ENCODE measurements around the gene AP1B1.

The AP1B1 gene

GRCh38 chr22:29331658-29332300 lies 56.6 kb downstream of the AP1B1 start:
- no peak for DNase-seq (ENCODE audit: low read depth in 2 of 2)

DNA sequence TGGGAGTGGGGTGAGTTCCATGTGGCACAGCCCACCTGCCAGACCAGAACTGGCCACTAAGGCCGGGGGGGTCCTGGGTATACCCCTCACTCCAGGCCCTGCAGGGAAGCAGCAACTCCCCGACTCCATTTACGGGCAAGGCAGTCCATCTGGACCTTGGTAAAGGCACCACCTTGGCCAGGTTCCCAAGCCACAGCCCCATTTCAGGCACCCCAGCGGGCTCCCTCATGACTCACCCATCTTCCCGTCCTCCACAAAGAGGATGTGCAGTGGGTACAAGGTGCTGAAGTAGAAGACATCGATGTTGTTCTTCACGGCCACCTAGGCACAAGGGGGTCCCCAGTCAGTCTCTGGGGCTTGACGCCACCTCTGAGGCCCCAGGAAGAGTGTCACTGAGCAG lies 57.2 kb downstream of the AP1B1 start:
- no peak for DNase-seq (ENCODE audit: low read depth in 2 of 2)

DNA sequence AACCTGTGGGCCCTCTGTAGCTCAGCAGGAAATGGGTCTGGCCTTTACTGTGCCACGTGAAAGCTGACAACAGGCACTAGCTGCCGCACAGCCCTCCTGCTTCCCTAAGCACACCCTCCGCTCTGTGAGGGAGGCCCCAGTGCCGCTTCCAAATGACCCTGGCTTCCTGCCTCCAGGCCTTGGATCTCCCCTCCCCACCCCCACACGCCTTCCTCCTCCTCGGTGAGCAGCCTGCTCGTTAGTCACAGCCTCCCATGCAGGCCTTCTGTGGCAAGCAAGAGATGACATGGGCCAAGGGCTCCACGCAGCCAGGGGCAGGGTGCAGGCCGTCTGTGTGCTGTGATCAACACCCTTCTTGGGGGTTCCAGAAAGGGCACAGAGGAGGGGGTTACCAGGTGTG lies 57.6 kb downstream of the AP1B1 start:
- no peak for DNase-seq (ENCODE audit: low read depth in 2 of 2)

DNA sequence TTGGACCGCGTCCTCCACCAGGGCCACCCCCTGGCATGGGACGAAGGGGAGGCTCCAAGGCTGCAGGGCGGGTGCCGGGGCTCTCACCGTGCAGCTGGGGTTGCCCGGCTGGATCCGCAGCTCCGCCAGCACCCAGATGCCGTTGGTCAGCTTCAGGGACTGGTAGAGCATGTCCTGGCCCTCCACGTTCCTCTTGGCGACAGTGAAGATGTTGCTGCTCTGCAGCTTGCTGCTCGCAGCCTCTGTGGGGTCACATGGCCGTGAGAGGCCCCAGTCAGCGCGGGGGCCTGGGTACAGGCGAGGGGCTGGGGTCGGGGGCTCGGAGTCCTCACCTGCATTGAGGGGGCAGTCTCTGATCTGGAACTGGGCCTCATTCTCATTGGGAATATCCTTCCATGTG lies 58.1 kb downstream of the AP1B1 start:
- no peak for DNase-seq (ENCODE audit: low read depth in 2 of 2)

- no peak for DNase-seq (ENCODE audit: low read depth in 2 of 2)
These were observed 58.8 kb downstream of the AP1B1 start for GRCh38 chr22:29329581-29329980.

- no peak for DNase-seq (ENCODE audit: low read depth in 2 of 2)
These were observed 59.5 kb downstream of the AP1B1 start for GRCh38 chr22:29328566-29329500.

GRCh38 chr22:29328055-29328454 lies 60.3 kb downstream of the AP1B1 start:
- no peak for DNase-seq (ENCODE audit: low read depth in 2 of 2)

DNA sequence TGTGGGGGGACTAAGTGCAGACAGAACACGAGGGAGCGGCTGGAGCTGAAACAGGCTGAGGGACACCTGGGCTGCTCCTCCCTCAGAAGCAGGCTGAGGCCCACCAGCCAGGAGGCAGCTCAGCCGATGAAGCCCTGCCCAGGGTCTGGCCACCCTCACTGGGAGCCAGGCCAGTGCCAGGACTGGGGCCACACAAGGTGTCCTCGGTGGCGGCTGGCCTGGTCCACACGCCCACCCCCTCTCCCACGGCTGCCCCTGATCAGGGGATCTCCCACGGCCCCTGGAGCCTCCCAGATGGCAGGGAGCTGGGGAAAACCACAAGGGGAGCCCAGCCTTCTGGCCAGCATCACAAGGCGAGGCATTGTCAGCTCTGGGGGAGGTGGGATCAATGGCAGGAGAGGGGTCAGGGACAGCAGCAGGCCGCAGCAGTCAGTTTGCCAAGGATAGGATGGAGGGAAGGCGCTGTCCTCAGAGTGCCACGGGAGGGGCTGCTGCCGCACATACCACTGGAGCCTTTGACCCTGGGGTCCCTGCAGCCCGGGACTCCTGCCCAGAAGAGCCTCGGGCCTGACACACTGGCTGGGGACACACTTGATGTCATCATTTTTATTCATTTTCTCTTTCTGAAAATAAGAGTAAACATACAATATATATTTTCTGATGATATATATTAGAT lies 61.1 kb downstream of the AP1B1 start:
- DNase-seq (ENCODE audit: low read depth in 2 of 2) = no peak

DNA sequence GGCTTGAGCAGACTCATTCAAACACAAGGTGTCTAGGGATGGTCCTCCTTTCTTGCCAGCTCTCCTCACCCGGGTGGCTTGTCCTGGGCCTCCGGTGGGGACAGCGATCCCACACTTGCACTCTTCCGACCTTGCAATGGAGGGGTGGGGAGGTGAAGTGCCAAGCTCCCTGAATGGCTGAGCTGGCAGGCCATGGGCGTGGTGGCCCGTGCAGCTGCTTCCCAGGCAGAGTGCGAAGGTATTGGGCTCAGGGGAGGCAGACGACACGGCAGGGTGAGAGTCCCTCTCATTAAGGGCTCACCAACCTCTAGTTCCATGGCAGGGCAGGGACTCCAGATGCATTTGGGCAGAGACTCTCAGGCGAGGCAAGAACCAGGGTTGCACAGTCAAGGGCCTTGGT lies 61.9 kb downstream of the AP1B1 start:
- no peak for DNase-seq (ENCODE audit: low read depth in 2 of 2)

GRCh38 chr22:29325785-29326315 lies 62.5 kb downstream of the AP1B1 start:
- DNase-seq (ENCODE audit: low read depth in 2 of 2) = no peak

DNA sequence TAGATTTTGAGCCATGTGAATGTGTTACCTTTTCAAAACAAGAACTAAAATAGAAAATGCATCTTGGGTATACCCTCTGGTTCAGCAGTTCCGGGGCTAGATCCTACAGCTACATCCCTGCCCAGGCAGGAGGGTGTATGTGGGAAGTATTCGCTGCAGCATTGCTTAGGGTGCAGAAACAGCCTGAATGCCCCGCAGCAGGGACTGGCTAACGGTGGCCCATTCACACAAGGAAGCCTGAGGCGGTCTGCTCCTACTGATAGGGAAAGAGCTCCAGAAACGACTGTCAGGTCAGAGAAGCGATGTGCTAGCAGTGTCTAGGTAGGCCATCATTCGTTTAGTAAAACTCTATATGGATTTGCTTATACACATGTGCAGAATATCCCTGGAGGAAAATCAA lies 63.0 kb downstream of the AP1B1 start:
- no peak for DNase-seq (ENCODE audit: low read depth in 2 of 2)

GRCh38 chr22:29323641-29324040 lies 64.7 kb downstream of the AP1B1 start:
- DNase-seq (ENCODE audit: low read depth in 2 of 2) = no peak

GRCh38 chr22:29320546-29320945 lies 67.8 kb downstream of the AP1B1 start:
- DNase-seq (ENCODE audit: low read depth in 2 of 2) = no peak

GRCh38 chr22:29319072-29319471 lies 69.3 kb downstream of the AP1B1 start:
- no peak for DNase-seq (ENCODE audit: low read depth in 2 of 2)

DNA sequence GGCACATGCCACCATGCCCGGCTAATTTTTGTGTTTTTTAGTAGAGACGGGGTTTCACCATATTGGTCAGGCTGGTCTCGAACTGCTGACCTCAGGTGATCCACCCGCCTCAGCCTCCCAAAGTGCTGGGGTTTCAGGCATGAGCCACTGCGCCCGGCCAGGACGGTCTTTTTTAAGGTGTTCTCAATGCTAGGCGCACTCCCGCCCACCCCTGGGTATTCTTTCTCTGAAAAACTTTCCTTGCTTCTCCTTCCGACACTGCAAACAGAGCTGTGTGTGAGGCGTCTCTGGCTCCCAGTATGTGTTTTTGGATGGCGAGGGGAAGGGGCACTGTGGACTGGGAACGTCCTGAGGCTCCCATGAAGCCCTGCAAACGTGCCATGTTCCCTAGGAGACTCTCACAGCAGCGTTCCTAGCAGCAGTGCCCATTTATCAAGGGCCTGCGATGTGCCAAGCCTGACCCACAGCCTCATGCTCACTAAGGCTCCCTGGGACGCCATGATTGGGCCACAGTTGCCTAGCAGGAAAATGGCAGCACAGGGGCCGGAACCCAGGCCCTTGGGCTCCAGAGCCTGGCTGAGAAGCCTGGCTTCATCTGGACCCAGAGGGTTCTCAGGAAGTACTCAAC lies 70.4 kb downstream of the AP1B1 start:
- no peak for DNase-seq (ENCODE audit: low read depth in 2 of 2)

- no peak for DNase-seq (ENCODE audit: low read depth in 2 of 2)
These were observed 72.1 kb downstream of the AP1B1 start for GRCh38 chr22:29316141-29316828.

DNA sequence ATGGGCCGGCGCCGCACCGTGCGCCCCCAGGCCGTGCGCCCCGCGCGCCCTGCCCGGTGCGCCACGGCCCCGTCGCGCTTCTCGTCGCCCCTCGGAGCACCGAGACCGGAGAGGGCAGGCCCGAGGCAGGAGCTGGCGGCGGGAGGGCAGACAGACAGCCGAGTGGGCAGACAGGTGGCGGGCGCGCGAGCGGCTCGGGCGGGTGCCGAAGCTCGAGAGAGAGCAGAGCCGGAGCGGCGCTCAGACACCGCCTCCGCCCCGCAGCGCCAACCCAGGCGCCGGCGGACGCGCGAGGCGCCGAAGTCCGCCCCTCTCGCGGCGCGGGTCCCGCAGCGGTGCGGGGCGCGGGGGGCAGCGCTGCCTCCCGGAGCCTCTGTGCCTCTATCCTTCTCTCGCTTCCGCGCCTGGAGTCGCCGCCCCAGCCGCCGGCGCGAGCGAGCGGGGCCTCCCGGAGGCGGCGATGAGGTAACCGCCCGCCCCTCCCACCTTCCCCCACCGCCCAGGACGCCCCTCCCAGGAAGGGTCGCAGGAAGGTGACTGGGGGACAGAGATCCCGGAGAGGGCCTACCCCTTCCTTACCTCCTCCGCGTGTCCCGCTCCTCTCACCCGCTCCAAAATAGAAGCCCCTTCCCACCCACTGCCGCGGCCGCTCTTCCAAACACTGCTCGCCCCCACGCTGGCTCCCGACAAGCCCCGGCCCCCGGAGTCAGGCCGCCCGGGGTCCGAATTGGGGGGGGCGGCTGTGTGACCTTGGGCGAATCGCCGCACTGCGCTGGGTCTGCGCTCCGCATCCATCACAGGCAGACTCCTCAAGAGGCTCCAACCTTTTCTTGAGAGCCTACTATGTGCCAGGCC lies 72.9 kb downstream of the AP1B1 start, which contains the start of gene RASL10A:
RASL10A (minus strand) TSS at position 412 of the 855 bp plus-strand sequence. CDS start 451 bp downstream, outside the sequence.
- DNase-seq (ENCODE audit: low read depth in 2 of 2) = no peak

DNA sequence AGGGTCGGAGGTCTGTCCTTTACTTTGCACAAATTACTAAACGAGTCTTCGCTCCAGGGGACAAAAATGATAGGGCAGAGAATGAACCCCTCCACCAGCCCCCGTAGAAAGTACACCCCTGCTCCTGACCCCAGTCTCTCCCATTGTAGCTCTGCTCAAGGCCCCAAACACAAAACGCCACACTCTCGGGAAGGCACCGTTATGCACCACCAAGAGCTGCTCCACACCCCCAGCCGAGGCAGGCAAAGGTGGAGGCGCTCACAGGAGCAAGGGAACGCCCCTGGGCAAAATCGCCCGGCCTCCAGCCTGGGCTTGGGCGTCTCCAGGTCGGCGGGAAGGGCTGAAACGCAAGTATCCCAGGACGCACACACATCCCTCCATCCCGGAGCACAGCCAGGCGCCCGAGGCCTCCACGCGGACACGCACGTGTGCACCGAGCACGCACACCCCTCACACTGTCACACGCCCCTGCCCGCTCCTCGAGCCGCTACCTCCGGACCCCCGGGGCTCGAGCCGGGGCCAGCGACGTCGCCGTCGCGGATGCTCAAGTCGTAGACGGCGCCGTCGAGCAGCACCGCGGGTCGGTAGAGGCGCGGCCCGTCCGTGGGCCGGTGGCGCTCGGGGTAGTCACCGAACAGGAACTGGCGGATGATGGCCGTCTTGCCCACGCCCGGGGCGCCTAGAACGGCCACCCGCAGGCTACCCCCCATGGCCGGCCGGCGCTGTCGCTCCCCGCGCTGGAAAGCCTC lies 73.7 kb downstream of the AP1B1 start:
- DNase-seq (ENCODE audit: low read depth in 2 of 2) = no peak
